ENCODE measurements around the gene PAF1. TPM values are rescaled to one million over a fixed set of nuclear protein-coding genes. Genes with fewer than 3 reads are reported as not detected.

Gene PAF1
- total RNA-seq, 1 experiment from 2014 or later = 53.5 TPM

GRCh38 chr19:39380521-39381502 lies 10.1 kb downstream of the PAF1 start:
- CTCF ChIA-PET = no interaction called here

More at GRCh38 chr19:39380521-39381502, 10.1 kb downstream of the PAF1 start:
- H3K9ac ChIP-seq (ENCODE audit: low read length) = no peak overlapping the region
- H3K36me3 ChIP-seq (ENCODE audit: control insufficient read depth in 1 of 2, insufficient read depth in 2 of 2, low read length in 2 of 2) = peaks cover 54 to 70% of the 10 kb centered on the region in 2 experiments; a peak in 3 of 4 replicates
- no peak overlapping the region for H3K4me2 ChIP-seq (ENCODE audit: low read length)
- H2AFZ ChIP-seq (ENCODE audit: low read depth, low read length, poor library complexity, severe bottlenecking) = no peak overlapping the region
- H4K20me1 ChIP-seq (ENCODE audit: insufficient read depth) = no peaks in the 10 kb centered on the region
- intact Hi-C loops (cut with micrococcal nuclease) = no loop called here
- no peaks in the 10 kb centered on the region for H3K9me2 ChIP-seq (ENCODE audit: insufficient read depth)
- no peaks in the 10 kb centered on the region for H3K9me3 ChIP-seq (ENCODE audit: control insufficient read depth in 1 of 2, insufficient read depth in 1 of 2, low read depth in 1 of 2, low read length in 2 of 2)
- no peaks in the 10 kb centered on the region for H3K27me3 ChIP-seq (ENCODE audit: insufficient read depth, low read length)
- DNase-seq (ENCODE audit: low read depth, low spot score) = no peak
- H3K4me1 ChIP-seq (ENCODE audit: control insufficient read depth in 1 of 2, insufficient read depth in 2 of 2, low read length in 2 of 2) = no peaks in the 10 kb centered on the region
- H3K4me3 ChIP-seq (replicated peaks in 1 of 2; ENCODE audit: low read depth in 1 of 2, low read length in 2 of 2) = no peak overlapping the region
- H3K27ac ChIP-seq (ENCODE audit: low read depth, low read length) = no peak overlapping the region; the same call in 1 of the 2 replicates
- no TSS peak for BruUV-seq (replicated peaks)
- POLR2A ChIA-PET = interaction anchor here (0.6 kb wide), 1 partner anchor 14 kb away, joined by 3 read pairs; no protein-coding TSS in a partner anchor
- RAD21 ChIA-PET (ENCODE audit: low non-redundant PET in 1 of 2, low total read pairs in 2 of 2, uncharacterized antibody in 2 of 2, unreplicated experiment in 2 of 2) = no interaction called here
- TF ChIP-seq SIN3A (IDR thresholded peaks at IDR 0.05; ENCODE audit: low read depth) (no peak), JUND (IDR thresholded peaks at IDR 0.05) (no peak), EZH2 (IDR thresholded peaks at IDR 0.05) (no peak), ATF3 (IDR thresholded peaks at IDR 0.05) (no peak), SRF (IDR thresholded peaks at IDR 0.05; ENCODE audit: low read depth) (no peak), YY1 (IDR thresholded peaks at IDR 0.05; ENCODE audit: extremely low read depth, insufficient replicate concordance, low read depth, low read length) (no peak), POLR2A (IDR thresholded peaks at IDR 0.05; ENCODE audit: borderline replicate concordance, extremely low read depth, insufficient read depth, insufficient read length) (no peak), ZBTB33 (IDR thresholded peaks at IDR 0.05; ENCODE audit: extremely low read depth, insufficient replicate concordance, low read length) (no peak), SP1 (IDR thresholded peaks at IDR 0.05; ENCODE audit: low read depth) (no peak), ELF1 (IDR thresholded peaks at IDR 0.05; ENCODE audit: borderline replicate concordance, low read depth) (no peak), TCF7L2 (IDR thresholded peaks at IDR 0.05; ENCODE audit: borderline replicate concordance, extremely low read depth, insufficient read depth, insufficient read length) (no peak), REST (IDR thresholded peaks at IDR 0.05; ENCODE audit: low read depth) (no peak), RAD21 (IDR thresholded peaks at IDR 0.05; ENCODE audit: low read depth) (no peak), CTCF (IDR thresholded peaks at IDR 0.05 in 2 of 3, conservative IDR thresholded peaks at IDR 0.05 in 1 of 3; ENCODE audit: borderline replicate concordance in 1 of 3, insufficient read depth in 1 of 3, low read depth in 2 of 3, low read length in 2 of 3) (no peak), EGR1 (IDR thresholded peaks at IDR 0.05; ENCODE audit: low read depth) (no peak), CBX3 (IDR thresholded peaks at IDR 0.05; ENCODE audit: low read depth) (no peak)
- no peak for ATAC-seq
- no peaks in the 10 kb centered on the region for H3K79me2 ChIP-seq (ENCODE audit: insufficient read depth, low read length)
